ENCODE results near the gene PLPP1.

The PLPP1 gene

DNA sequence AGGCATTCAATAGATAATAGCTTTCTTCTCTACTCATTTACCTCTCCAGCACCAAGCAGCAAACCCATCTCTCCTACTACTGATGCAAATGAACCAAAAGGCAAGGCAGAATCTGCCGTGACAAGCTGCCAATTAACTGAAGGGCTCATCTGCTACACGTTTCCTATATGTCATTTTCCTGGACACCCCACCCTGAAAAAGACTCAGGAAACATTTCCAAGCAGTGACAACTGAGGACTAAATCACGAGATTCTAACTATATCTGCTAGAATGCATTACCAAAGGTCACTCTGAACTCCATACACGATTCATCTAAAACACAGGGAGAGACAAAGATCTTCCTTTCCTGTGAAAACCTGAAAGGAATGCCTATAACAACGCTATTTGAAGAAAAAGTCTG lies 12.9 kb downstream of the PLPP1 start:
- no peak overlapping the region for H3K4me3 ChIP-seq (ENCODE audit: low read depth, low read length)
- TF ChIP-seq, protein P1, sequence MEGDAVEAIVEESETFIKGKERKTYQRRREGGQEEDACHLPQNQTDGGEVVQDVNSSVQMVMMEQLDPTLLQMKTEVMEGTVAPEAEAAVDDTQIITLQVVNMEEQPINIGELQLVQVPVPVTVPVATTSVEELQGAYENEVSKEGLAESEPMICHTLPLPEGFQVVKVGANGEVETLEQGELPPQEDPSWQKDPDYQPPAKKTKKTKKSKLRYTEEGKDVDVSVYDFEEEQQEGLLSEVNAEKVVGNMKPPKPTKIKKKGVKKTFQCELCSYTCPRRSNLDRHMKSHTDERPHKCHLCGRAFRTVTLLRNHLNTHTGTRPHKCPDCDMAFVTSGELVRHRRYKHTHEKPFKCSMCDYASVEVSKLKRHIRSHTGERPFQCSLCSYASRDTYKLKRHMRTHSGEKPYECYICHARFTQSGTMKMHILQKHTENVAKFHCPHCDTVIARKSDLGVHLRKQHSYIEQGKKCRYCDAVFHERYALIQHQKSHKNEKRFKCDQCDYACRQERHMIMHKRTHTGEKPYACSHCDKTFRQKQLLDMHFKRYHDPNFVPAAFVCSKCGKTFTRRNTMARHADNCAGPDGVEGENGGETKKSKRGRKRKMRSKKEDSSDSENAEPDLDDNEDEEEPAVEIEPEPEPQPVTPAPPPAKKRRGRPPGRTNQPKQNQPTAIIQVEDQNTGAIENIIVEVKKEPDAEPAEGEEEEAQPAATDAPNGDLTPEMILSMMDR (conservative IDR thresholded peaks at IDR 0.05; ENCODE audit: low read depth, low read length), result no peak
- DNase-seq (ENCODE audit: low read depth), result no peak

DNA sequence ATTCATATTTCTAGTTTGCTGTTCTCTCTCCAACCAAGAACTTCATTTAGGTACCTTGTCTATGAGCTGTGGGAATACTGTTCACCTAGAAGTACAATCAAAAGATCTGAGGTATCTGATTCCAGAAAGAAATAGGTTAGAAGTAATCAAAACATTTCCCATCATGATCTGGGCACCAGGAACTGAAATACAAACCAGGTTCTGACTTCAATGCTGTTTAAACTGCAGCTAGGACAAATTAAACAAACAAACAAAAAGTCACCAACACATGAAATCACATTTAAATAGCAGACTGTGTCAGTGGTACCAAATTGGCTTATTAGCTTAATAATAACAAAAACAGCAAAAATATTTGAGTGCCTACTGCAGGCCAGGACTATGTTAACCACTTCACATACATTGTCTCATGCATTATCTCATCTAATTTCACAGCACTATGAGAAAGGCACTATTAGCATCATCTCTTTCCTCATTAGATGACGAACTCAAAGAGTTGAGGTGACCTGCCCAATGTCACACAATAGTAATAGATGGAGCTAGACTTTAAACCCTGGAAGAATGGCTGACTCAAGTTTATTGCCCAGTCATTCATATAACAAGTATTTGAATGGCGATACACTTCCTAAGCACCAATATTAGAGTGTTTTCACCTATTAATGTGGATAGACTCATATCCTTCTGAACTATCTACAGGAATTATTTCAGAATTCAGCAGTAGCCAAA lies 14.5 kb downstream of the PLPP1 start:
- TF ChIP-seq, protein P1 (conservative IDR thresholded peaks at IDR 0.05; ENCODE audit: low read depth, low read length), result no peak
- no peak for DNase-seq (ENCODE audit: low read depth)
- no peak overlapping the region for H3K4me3 ChIP-seq (ENCODE audit: low read depth, low read length)

DNA sequence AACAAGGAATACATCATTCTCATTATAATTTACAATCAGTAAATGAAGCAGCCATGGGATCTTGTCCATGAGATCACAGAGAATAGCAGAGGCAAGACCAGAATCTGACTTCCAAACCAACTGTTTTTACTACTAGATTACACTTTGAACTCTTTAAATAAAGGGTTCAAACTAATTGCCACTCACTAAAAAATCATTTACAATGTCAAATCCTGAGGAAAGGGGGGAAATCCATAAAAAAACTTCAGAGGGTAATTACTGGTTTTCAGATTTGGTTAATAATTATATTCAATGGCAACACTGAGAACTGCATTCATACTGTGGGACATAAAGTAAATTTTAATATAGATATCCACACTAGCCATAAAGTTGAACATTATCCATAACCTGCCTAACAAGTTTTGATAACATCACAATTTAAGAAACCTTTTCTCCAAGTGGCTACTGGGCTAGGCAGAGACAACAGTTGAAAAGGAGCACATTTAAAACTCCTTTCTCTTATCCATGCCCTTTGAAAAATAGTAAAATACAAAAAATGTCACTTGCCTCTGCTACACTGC lies 15.9 kb downstream of the PLPP1 start:
- H3K4me3 ChIP-seq (ENCODE audit: low read depth, low read length), result no peak overlapping the region
- no peak for DNase-seq (ENCODE audit: low read depth)
- TF ChIP-seq, protein P1 (conservative IDR thresholded peaks at IDR 0.05; ENCODE audit: low read depth, low read length), result no peak

DNA sequence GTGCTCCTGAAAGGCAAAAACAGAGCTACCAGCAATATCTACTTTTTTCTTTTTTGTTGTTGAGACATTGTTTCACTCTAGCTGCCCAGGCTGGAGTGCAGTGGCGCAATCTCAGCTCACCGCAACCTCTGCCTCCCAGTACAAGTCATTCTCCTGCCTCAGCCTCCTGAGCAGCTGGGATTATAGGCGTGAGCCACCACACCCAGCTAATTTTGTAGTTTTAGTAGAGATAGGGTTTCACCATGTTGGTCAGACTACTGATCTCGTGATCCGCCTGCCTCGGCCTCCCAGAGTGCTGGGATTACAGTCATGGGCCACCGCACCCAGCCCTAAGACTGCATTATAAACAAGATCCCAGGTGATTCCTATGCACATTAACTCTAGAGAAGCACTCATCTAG lies 17.0 kb downstream of the PLPP1 start:
- DNase-seq (ENCODE audit: low read depth), result no peak
- TF ChIP-seq, protein P1 (conservative IDR thresholded peaks at IDR 0.05; ENCODE audit: low read depth, low read length), result no peak
- no peak overlapping the region for H3K4me3 ChIP-seq (ENCODE audit: low read depth, low read length)

GRCh38 chr5:55511010-55511409 lies 23.8 kb downstream of the PLPP1 start:
- no peak overlapping the region for H3K4me3 ChIP-seq (ENCODE audit: low read depth, low read length)

GRCh38 chr5:55510523-55510880 lies 24.3 kb downstream of the PLPP1 start:
- TF ChIP-seq, protein P1 (conservative IDR thresholded peaks at IDR 0.05; ENCODE audit: low read depth, low read length), result no peak
- no peak overlapping the region for H3K4me3 ChIP-seq (ENCODE audit: low read depth, low read length)
- DNase-seq (ENCODE audit: low read depth), result no peak

More at GRCh38 chr5:55511010-55511409, 23.8 kb downstream of the PLPP1 start:
- TF ChIP-seq, protein P1 (conservative IDR thresholded peaks at IDR 0.05; ENCODE audit: low read depth, low read length), result no peak
- no peak for DNase-seq (ENCODE audit: low read depth)
